Spleen (tissue), 7 donors: Measurements from ENCODE around the gene BOD1.

Experiments used
- POLR2AphosphoS5 ChIP-seq, 3 donors: sonication (generic); formaldehyde crosslinking; IDR thresholded peaks; one replicate each; pipeline ENCODE4 v1.5.1; 2017; ENCODE audit warnings: antibody characterized with exemption in 3 of 3
- TF ChIP-seq, protein P1 (sequence below), 11 experiments: fragments of 200-600 bp in 7 of 11; fragments of 450-650 bp in 4 of 11; sonication (generic) in 4 of 11; IDR thresholded peaks in 8 of 11; conservative IDR thresholded peaks in 3 of 11; 1 replicate in 7 of 11; 2 replicates in 4 of 11; pipeline versions ENCODE4 v1.4.0 to v1.8.0; 2016 to 2021; ENCODE audit warnings: antibody characterized with exemption in 11 of 11, inconsistent platforms in 4 of 11, mild to moderate bottlenecking in 1 of 11
- donor health status: DM: no; HTN: no; CAD: no; lungs with moderate emphysema.
- donor health status: DM: no; HTN: no; CAD: no.
- donor health status: DM: no; HTN: no; CAD: no.

DNA sequence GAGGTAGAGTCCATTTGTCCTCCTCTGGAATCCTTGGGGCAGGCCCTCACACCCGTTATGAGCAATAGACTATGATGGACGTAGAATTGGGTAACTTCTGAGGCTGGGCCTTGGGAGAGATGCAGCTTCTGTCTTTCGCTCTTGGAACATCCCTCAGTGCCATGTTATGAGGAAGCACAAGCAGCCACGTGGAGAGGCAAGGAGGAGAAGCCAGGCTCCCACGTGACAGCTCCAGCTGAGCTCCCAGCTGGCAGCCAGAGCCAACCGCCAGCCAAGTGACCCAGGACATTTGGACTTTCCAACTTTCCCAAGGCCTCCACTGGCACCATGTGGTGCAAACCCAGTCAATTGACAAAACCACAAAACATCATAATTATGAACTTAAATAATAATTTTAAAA lies 43.0 kb upstream of the BOD1 start:
- TF ChIP-seq POLR2AphosphoS5 (IDR thresholded peaks at IDR 0.05) = no peak
- TF ChIP-seq, protein P1, sequence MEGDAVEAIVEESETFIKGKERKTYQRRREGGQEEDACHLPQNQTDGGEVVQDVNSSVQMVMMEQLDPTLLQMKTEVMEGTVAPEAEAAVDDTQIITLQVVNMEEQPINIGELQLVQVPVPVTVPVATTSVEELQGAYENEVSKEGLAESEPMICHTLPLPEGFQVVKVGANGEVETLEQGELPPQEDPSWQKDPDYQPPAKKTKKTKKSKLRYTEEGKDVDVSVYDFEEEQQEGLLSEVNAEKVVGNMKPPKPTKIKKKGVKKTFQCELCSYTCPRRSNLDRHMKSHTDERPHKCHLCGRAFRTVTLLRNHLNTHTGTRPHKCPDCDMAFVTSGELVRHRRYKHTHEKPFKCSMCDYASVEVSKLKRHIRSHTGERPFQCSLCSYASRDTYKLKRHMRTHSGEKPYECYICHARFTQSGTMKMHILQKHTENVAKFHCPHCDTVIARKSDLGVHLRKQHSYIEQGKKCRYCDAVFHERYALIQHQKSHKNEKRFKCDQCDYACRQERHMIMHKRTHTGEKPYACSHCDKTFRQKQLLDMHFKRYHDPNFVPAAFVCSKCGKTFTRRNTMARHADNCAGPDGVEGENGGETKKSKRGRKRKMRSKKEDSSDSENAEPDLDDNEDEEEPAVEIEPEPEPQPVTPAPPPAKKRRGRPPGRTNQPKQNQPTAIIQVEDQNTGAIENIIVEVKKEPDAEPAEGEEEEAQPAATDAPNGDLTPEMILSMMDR (IDR thresholded peaks at IDR 0.05 in 8 of 11, conservative IDR thresholded peaks at IDR 0.05 in 3 of 11) = no peak
